NCI-H1092 (cell line): ENCODE measurements around the gene SHC1.

Experiments
- DNase-seq: peaks from one replicate; lab custom pipeline; 2025; lab: John Stamatoyannopoulos, UW

SHC1 gene

DNA sequence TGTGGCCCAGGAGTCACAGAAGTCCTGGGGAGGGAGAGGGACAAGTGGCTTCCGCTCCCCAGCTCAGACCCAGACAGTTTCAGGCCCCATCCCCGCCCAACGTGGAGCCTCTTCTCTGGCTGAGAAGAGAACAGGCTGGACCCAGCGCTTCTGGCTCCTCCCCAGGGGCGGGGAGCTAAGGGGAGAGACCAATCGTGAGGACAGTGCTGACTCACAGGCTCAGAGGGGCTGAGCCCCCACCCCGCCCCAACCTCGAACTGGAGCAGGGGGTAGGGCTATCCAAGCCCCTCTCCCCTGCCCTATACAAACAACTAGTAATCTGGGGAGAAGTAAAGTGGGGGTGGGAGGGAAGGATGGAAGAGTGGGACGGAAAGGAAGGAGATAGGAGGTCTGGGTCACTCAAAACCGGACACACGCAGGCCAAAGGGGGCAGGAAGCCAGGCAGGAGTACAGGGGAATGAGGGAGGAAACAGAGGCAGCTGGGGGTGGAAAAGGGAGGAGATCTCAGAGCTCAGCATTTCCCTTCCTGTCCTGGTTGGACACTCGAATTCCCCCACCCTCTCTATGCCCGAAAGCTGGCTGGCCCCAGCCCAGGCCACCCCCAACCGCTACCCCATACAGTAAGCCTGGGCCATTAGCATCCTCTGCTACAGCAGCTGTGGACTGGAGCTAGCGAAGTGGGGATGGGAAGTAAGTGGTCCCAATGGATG, at the start of gene SHC1:
TSS of gene SHC1 (minus strand) at position 117 of the 710 bp plus-strand sequence. CDS start 221 bp downstream, outside the sequence.
- DNase-seq, result no peak

GRCh38 chr1:155019377-155020245, 49.1 kb upstream of the SHC1 start:
- DNase-seq, result peak; percentile 10

DNA sequence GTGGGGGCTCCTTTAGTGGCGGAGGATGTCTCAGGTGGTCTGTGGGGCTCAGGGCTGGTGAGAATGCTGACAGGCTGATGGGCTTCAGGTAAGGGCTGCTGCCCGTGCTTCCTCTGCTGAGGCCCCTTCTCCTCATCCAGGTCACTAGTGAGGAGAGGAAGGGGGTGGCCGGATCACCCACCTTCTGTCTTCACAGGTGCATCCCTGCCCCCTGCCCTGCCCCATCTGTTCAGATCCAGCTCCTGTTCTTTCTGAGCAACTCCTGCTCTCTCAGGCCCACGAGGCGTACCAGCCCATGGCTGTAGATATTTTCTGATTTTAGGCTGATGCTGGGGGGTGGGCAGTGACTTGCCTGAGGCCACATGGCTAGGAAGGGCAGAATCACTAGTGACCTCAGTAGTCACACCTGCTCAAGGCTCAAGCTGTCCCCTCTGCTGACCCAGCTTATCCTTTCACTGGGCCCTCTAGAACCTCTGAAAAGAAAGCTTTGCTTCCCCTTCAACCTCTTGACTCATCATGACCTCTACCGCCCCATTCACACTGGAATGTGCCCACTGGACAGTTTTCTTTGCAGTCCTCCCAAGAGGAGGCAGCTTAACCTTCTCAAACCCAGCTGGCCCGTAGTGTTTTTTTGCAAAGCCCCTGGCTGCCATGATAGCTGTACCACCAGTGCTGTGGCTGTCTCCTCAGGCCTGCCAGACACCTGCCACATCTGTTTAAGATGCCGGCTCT, 48.2 kb upstream of the SHC1 start:
- no peak for DNase-seq

GRCh38 chr1:155017946-155018316, 47.4 kb upstream of the SHC1 start:
- no peak for DNase-seq

GRCh38 chr1:155017041-155017945, 46.7 kb upstream of the SHC1 start:
- peak; percentile 62 for DNase-seq

DNA sequence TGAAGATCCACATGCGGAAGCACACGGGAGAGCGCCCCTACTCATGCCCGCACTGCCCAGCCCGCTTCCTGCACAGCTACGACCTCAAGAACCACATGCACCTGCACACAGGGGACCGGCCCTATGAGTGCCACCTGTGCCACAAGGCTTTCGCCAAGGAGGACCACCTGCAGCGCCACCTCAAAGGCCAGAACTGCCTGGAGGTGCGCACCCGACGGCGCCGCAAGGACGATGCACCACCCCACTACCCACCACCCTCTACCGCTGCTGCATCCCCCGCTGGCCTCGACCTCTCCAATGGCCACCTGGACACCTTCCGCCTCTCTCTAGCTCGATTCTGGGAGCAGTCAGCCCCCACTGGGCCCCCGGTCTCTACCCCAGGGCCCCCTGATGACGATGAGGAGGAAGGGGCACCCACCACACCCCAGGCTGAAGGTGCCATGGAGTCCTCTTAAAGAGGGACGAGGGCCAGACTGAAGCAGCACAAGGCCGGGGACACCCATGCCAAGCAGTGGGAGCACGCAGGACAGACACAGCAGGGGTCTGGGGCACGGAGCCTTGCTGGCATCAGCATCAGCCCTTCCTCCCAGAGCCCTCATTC, 45.8 kb upstream of the SHC1 start:
- DNase-seq, result no peak

DNA sequence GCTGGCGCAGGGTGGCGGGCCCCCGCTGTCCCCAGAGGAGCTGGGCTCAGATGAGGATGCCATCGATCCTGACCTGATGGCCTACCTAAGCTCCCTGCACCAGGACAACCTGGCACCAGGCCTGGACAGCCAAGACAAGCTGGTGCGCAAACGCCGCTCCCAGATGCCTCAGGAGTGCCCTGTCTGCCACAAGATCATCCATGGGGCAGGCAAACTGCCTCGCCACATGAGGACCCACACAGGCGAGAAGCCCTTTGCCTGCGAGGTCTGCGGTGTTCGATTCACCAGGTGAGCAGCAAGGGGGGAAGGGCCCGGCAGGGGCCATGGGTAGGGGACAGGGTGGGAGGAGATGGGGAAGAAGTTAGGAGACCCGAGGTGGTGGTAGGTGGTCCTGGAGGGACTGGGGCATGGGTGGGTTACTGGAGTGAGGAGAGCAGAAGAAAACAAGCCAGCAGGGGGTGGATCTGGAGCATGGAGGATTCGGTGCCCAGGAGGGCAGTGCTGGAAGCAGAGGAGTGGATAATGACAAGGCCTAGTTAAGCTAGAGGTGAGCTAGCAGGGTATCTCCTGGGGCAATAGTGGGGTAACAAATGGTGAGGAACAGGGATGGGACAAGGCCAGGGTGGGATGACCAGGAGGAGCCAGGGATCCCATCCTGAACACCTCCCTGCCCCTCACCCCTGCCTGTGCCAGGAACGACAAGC, 45.1 kb upstream of the SHC1 start:
- DNase-seq, result no peak

- DNase-seq, result no peak
These were observed 44.4 kb upstream of the SHC1 start for GRCh38 chr1:155014709-155015508.

- no peak for DNase-seq
These were observed 43.1 kb upstream of the SHC1 start for GRCh38 chr1:155013632-155014031.

DNA sequence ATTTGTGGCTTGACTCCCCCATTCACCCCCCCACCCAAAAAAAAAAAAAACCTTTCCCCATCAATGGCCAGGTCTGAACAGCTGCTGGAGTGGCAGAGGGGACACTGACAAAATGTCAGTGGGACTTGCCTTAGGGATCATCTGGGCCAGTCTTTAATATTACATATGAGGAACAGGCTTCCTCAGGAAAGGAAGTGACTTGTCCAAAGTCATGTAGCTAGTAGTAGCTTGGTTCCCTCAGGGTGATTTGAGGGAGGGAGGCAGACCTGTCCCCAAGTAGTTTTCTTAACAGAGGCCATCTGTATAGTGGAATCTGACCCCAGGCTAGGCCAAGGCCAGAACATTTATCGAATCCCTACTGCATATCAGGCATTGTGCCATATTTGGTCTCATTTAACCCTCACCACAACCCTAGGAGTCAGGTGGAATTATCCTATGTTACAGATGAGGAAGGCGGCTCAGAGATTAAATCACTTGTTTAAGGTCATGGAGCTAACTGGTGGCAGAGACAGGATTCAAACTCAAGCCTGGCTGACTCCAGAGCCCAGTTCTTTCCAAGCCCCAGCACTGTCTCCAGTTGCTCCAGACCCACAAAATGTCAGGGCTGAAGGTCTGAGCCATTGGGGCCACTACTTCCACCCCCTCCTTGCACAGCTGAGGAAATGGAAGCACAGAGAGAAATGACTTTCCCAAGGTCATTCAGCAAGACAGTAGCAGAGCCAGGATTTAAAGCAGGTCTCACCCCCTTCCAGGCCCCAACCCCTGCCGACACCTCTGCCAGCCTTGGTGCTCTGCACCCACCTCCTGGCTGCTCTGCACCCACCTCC, 42.4 kb upstream of the SHC1 start:
- DNase-seq, result no peak

DNA sequence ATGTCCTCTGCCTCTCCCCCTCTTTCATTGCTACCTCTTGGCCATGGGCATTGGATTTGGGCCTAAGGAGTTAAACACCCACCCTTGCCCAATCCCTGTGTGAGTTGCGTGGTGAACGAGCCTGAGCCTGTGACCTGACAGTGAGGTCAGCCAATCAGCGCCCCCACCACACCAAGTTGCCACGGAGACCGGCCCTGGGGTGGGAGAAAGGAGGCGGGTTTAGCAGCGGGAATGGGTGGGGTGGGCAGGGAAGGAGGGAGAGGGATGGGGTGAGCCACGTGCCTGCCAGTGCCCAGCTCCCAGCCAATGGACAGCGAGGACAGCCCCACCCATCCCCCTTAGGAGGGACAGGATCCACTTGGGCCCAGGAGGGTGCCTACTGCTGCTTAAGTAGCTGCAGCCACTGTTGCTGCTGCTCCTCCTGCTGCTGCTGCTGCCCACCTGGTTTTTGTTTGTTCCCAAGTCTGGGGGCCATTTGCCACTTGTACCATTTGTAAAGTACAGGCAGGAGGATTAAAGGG, 41.5 kb upstream of the SHC1 start:
- DNase-seq, result peak; percentile 73

- no peak for DNase-seq
These were observed 41.0 kb upstream of the SHC1 start for GRCh38 chr1:155011437-155012025.

GRCh38 chr1:155011004-155011416, 40.5 kb upstream of the SHC1 start:
- no peak for DNase-seq

DNA sequence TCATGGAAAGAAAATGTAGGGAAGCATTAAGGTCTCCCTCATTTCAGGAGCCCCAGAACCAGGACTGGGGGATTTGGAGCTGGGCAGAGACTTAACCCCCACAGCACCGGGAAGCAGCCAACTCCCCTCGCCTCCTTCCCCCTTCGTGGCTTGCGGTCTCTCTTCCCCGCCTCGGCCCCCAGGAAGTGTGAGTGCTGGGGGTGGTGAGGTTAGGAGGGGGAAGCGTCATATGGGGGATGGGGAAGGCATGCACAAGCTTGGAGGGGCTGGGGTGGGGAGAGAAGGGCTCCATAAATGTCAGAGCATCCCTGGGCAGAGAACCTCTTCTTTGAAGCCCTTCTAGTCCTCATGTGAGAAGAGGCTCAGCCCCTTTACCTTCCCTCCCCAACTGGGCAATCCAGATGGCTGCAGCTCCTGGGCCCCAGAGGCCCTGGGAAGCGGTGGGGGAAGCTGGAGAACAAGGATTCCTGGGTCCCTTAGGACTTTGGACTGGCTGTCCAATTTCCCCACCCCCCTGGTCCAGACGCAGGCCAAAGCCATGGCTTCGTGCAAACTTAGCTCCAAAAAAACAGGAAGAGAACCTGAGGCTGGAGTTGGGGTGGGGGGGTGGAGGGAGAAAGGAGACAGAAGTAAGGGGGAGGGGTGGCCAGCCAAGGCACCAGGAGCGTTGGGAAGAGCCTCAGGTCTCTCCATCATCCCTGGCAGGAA, 39.8 kb upstream of the SHC1 start:
- no peak for DNase-seq

GRCh38 chr1:155009742-155010141, 39.2 kb upstream of the SHC1 start:
- DNase-seq, result no peak

DNA sequence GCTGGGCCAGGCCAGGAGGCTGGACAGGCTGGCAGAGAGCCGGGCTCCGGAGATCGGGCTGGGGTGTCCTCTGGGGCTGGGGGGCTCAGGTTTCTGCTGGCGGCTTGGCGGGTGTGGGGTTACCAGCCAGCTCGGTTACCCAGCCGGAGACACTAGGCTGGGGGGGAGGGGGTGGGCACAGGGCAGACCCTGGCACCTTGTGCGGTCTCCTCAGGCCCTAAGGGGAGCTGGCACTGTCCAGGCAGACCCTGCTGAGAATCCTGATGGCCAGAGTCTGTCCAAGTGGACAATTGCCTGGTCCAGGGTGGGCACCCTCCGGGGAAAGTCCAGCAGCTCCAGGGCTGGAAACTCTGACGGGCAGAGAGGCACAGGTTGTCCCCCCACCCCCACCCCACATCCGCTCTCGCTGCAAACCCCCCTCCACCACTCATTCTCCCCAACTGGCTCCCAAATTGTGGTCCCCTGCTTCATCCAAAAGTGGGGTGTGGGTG, 38.7 kb upstream of the SHC1 start:
- no peak for DNase-seq
